Natural killer cell treated with Interleukin-12 subunit alpha and Interleukin-12 subunit beta and Interleukin-15 and Interleukin-18, amount 100 ng/mL, for 72 hours (primary cell): Measurements from ENCODE around the gene CCL23. TPM values are rescaled to one million over a fixed set of nuclear protein-coding genes. Genes with fewer than 3 reads are reported as not detected.

Source experiments
- ATAC-seq, 2 donors: fragments of 150-1000 bp; cut with Tn5 transposase in 1 of 2; sonication (Bioruptor Pico), chemical (Tn5 transposase) in 1 of 2; 2 replicates each; pipeline ENCODE4 v1.10.0; 2021
- DNase-seq: peaks from one replicate; pipeline ENCODE4 v3.0.0; 2022; ENCODE audit warnings: low spot score
- H3K27ac Mint-ChIP-seq, 2 donors: 1 replicate in 1 of 2; 2 replicates in 1 of 2; pipeline ENCODE4 v1.8.0; 2022; ENCODE audit warnings: mixed read lengths in 2 of 2, mild to moderate bottlenecking in 1 of 2, moderate library complexity in 1 of 2
- H3K27me3 Mint-ChIP-seq, 2 donors: 1 replicate in 1 of 2; 2 replicates in 1 of 2; pipeline ENCODE4 v1.8.0; 2022; ENCODE audit warnings: mixed read lengths in 2 of 2
- H3K36me3 Mint-ChIP-seq: one replicate; pipeline ENCODE4 v1.8.0; 2022; ENCODE audit warnings: mixed read lengths
- H3K4me1 Mint-ChIP-seq, 2 donors: 1 replicate in 1 of 2; 2 replicates in 1 of 2; pipeline ENCODE4 v1.8.0; 2022; ENCODE audit warnings: low read depth in 2 of 2, mixed read lengths in 2 of 2, mild to moderate bottlenecking in 1 of 2
- H3K4me3 Mint-ChIP-seq: one replicate; pipeline ENCODE4 v1.8.0; 2022; ENCODE audit warnings: mixed read lengths
- H3K9me3 Mint-ChIP-seq: 2 replicates; pipeline ENCODE4 v1.8.0; 2022; ENCODE audit warnings: mixed read lengths
- total RNA-seq, 2 donors: library from RNA; stranded (reverse); gene quantifications; one replicate each; pipeline ENCODE4 v1.2.3, GENCODE V29; 2022

CCL23 gene
- total RNA-seq, 2 donors from 2014 or later = 1.7 TPM; not detected in 1

DNA sequence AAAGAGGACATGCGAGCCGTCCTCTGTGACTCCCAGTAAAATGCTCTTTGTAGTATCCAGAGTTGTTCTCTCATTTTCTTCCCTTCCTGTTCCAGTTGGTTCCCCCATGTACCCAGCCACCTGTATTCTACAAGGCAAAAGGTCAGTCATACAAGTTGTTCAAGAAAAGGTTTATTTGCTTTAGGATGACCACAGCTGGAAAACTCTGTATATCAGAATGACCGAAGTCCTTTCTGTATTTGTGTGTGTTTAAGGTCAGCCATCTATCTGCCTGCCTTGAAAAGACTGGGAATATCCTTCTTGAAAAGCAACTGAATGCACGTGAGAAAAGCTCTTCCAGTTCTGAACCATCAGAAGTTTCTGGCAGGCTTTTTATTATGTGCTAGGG is 44.8 kb downstream of the CCL23 start:
- Mint-ChIP-seq H3K27ac (no peak overlapping the region), H3K4me3 (no peak overlapping the region), H3K4me1 (peaks cover 32 to 36% of the 10 kb centered on the region in 2 donors), H3K27me3 (no peaks in the 10 kb centered on the region), H3K36me3 (no peaks in the 10 kb centered on the region), H3K9me3 (no peaks in the 10 kb centered on the region)
- DNase-seq (no peak), ATAC-seq (no peak)

DNA sequence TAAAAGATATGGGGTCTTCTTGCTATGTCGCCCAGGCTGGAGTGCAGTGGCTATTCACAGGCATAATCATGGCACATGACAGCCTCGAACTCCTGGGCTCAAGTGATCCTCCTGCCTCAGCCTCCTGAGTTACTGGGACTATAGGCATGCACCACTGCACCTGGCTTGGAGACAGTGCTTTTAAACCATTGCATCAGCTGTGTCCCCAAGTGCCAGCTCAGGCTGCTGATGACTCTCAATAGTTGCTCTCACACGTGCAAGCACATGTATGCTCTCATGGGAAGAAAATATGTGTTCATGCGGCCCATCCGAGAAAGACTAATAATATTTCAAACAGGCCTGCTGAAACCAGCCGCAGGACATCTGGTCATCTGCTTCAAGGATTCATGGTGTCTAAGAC is 45.2 kb downstream of the CCL23 start:
- no peaks in the 10 kb centered on the region for H3K27me3 Mint-ChIP-seq
- no peak overlapping the region for H3K4me3 Mint-ChIP-seq
- H3K27ac Mint-ChIP-seq = no peak overlapping the region
- H3K4me1 Mint-ChIP-seq = peaks cover 30 to 32% of the 10 kb centered on the region in 2 donors
- ATAC-seq = no peak
- DNase-seq = no peak
- no peaks in the 10 kb centered on the region for H3K9me3 Mint-ChIP-seq
- no peaks in the 10 kb centered on the region for H3K36me3 Mint-ChIP-seq

DNA sequence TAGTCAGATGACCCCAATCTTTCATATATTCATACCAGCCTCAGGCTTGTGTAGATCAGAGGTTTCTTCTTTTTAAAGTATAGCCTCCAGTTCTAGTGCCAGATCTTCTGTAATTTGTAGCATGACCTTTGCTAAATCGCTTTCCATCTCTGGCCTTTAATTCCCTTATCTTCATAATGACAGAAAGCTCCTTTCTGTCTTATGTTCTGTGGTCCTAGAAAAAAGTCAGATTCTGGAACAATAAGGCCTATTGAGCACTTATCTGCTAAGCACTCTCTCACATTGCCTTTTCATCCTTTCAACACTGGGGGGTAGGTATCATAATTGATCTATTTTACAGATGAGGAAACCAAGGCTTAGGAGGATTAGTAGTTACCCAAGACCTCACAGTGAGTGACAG is 45.7 kb downstream of the CCL23 start:
- H3K4me1 Mint-ChIP-seq = peaks cover 30% of the 10 kb centered on the region in 2 donors
- no peaks in the 10 kb centered on the region for H3K27me3 Mint-ChIP-seq
- DNase-seq (no peak), ATAC-seq (no peak)
- peak overlapping the region in 1 of 2 donors; percentile 49 for H3K27ac Mint-ChIP-seq
- no peaks in the 10 kb centered on the region for H3K36me3 Mint-ChIP-seq
- no peak overlapping the region for H3K4me3 Mint-ChIP-seq
- no peaks in the 10 kb centered on the region for H3K9me3 Mint-ChIP-seq

DNA sequence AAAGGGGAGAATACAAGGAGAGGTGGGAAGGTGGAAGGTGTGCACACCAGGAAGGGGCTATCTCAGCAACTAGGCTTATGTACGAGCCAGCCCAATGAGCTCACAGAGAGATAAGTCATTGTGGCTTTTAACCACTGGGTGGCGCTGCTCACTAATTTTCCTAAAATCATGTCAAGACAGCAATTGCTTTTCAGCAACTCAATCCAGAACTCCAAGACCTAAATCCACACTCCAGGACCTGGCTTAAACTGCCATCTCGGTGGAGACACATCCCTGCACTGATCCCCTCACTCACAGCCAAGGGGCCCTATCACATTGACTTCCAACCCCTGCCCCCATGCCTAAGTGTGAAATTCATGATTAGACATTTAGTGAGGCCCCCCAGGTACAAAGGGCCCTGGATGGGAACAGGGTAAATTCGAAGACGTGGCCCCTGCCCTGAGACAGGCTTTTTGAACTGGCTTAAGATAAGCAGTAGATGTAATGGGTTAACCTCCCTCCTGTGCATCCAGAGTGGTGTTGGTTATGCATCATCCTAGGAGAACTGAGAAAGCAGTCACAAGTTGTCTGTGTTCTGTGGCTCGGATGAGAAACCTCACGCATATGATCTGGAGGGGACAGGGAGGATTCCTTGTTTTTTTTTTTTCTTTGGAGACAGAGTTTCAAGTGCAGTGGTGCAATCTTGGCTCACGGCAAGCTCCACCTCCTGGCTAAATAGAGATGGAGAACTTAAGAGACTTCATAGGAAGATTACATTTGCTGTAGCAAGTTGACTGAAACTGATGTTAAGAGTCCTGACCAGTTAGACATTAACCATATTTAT is 48.0 kb downstream of the CCL23 start:
- Mint-ChIP-seq H3K27ac (peak overlapping the region in 1 of 2 donors; percentile 50), H3K4me3 (no peak overlapping the region), H3K4me1 (peaks cover 19 to 24% of the 10 kb centered on the region in 2 donors), H3K27me3 (no peaks in the 10 kb centered on the region), H3K36me3 (no peaks in the 10 kb centered on the region), H3K9me3 (no peaks in the 10 kb centered on the region)
- DNase-seq (peak; percentile 86), ATAC-seq (peak; percentile 63 to 68)

DNA sequence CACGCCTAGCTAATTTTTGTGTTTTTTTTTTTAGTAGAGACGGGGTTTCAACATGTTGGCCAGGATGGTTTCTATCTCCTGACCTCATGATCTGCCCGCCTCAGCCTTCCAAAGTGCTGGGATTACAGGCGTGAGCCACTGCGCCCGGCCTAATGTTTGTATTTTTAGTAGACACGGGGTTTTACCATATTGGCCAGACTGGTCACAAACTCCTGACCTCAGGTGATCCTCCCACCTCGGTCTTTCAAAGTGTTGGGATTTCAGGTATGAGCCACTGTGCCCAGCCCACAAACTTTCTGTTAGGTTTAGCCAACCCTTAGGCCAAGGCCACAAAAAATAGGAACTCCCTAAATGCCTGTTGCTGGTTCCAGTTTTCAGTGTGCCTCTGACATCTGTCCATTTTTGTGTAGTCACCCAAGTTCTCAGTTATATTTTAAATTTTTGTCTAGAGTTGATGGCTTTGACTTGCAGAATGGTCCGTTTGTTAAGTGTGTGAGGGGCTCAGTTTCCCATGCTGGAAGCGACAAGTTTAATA is 49.2 kb downstream of the CCL23 start:
- H3K27ac Mint-ChIP-seq = no peak overlapping the region
- no peak overlapping the region for H3K4me3 Mint-ChIP-seq
- ATAC-seq (no peak), DNase-seq (no peak)
- no peaks in the 10 kb centered on the region for H3K27me3 Mint-ChIP-seq
- H3K9me3 Mint-ChIP-seq = no peaks in the 10 kb centered on the region
- H3K4me1 Mint-ChIP-seq = peaks cover 14 to 21% of the 10 kb centered on the region in 2 donors
- no peaks in the 10 kb centered on the region for H3K36me3 Mint-ChIP-seq

DNA sequence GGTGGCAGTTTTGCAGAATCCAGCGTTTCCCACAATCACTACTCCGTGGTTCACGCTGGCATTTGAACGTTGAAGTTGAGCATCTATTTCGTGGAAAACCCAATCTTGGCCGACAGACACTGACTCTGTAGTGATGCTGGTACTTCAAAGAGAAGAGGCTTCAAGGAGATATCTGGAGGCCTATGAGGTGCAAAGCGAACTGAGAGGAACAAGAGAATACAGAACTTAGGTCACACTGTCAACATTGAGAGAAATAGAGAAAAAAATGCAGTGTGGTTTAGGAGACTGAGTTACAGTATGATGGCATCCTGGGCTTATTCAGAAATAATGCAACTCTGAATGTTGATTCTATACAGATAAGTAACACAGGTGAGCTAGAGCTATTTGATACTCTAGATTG is 52.5 kb downstream of the CCL23 start:
- Mint-ChIP-seq H3K36me3 (no peaks in the 10 kb centered on the region), H3K9me3 (no peaks in the 10 kb centered on the region), H3K4me1 (peaks cover 11 to 14% of the 10 kb centered on the region in 2 donors), H3K4me3 (no peak overlapping the region), H3K27me3 (no peaks in the 10 kb centered on the region), H3K27ac (no peak overlapping the region)
- ATAC-seq = no peak
- DNase-seq = no peak

DNA sequence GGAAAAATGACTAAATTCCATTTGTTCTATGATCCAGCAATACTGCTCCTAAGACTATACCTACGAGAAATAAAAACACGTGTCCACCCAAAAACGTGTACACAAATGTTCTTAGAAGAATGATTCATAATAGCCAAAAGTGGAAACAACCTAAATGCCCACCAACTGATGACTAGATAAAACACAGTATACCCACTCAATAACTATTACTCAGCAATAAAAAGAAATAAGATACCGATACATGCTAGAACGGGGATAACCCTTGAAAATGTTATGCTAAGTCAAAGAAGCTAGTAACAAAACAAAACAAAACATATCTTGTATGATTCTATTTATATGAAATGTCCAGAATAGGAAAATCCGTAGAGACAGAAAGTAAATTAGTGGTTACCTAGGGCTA is 54.1 kb downstream of the CCL23 start:
- Mint-ChIP-seq H3K4me1 (peaks cover 0 to 4% of the 10 kb centered on the region in 2 donors), H3K9me3 (no peaks in the 10 kb centered on the region), H3K27me3 (no peaks in the 10 kb centered on the region), H3K27ac (no peak overlapping the region), H3K36me3 (no peaks in the 10 kb centered on the region), H3K4me3 (no peak overlapping the region)
- DNase-seq (no peak), ATAC-seq (no peak)

Other genes with a start within 250 kb of the CCL23 start
- not detected for gene MMP28, start 222.3 kb downstream of the CCL23 start, total RNA-seq
- 100 to 1,000 TPM; 235 to 249 TPM for gene TAF15, start 208.5 kb downstream of the CCL23 start, total RNA-seq
- gene HEATR9, start 149.1 kb downstream of the CCL23 start, total RNA-seq = 1 to 10 TPM in 1 of 2 donors, under 1 TPM in 1; 0.81 to 2.9 TPM
- gene CCL5, start 137.6 kb downstream of the CCL23 start, total RNA-seq = 100 to 1,000 TPM in 1 of 2 donors, 10 to 100 TPM in 1; 97.5 to 224 TPM
- 1 to 10 TPM; 1.3 to 3.5 TPM for gene RDM1, start 87.2 kb downstream of the CCL23 start, total RNA-seq
- not detected for gene LYZL6, start 74.3 kb downstream of the CCL23 start, total RNA-seq
- gene CCL16, start 36.5 kb downstream of the CCL23 start, total RNA-seq = not detected
- not detected for gene CCL14, start 31.2 kb downstream of the CCL23 start, total RNA-seq
- gene CCL15, start 16.4 kb downstream of the CCL23 start, total RNA-seq = not detected
- not detected for gene CCL18, start 46.3 kb upstream of the CCL23 start, total RNA-seq
- gene CCL3, start 72.2 kb upstream of the CCL23 start, total RNA-seq = 1,000 to 10,000 TPM; 2,440 to 2,619 TPM
- gene CCL4, start 85.9 kb upstream of the CCL23 start, total RNA-seq = 100 to 1,000 TPM; 379 to 582 TPM
- gene TBC1D3B, start 158.7 kb upstream of the CCL23 start, total RNA-seq = 10 to 100 TPM in 1 of 2 donors, 1 to 10 TPM in 1; 9.2 to 10.7 TPM
- gene CCL3L1, start 178.8 kb upstream of the CCL23 start, total RNA-seq = 10 to 100 TPM; 59.6 to 82.1 TPM
- 10 to 100 TPM; 24.9 to 37.4 TPM for gene CCL4L2, start 193.1 kb upstream of the CCL23 start, total RNA-seq
- gene TBC1D3I, start 246.6 kb upstream of the CCL23 start, total RNA-seq = 1 to 10 TPM in 1 of 2 donors, under 1 TPM in 1; 0.67 to 2.1 TPM